ENCODE measurements around the gene ZBTB48.

ZBTB48 gene

DNA sequence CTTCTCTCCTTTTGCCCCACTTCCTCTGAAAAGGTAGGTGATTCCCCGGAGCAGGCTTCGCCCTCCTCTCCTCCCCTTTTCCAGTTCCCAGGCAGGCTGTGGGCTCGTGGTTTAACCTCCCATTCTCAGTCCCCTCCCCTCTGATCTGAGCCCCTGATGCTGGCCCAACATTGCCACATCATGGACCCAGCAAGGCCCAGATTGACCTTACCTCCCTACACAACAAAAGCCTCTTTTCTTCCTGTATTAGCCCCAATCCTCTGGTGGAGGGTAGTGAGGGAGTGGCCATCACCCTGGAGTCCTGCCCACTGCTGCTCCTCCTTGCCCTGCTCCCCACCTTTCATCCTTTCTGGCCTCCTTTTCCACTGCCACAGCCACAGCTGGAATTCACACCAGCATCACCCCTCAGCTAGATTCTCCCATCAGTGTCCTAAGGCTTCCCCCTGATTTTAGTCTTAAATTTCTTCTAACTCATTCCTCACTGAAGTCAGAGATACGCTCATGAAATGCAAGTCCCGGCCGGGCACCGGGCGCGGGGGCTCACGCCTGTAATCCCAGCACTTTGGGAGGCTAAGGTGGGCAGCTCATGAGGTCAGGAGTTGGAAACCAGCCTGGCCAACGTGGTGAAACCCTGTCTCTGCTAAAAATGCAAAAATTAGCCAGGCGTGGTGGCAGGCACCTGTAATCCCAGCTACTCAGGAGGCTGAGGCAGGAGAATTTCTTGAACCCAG lies 7.0 kb upstream of the ZBTB48 start:
- TF ChIP-seq, protein P1, sequence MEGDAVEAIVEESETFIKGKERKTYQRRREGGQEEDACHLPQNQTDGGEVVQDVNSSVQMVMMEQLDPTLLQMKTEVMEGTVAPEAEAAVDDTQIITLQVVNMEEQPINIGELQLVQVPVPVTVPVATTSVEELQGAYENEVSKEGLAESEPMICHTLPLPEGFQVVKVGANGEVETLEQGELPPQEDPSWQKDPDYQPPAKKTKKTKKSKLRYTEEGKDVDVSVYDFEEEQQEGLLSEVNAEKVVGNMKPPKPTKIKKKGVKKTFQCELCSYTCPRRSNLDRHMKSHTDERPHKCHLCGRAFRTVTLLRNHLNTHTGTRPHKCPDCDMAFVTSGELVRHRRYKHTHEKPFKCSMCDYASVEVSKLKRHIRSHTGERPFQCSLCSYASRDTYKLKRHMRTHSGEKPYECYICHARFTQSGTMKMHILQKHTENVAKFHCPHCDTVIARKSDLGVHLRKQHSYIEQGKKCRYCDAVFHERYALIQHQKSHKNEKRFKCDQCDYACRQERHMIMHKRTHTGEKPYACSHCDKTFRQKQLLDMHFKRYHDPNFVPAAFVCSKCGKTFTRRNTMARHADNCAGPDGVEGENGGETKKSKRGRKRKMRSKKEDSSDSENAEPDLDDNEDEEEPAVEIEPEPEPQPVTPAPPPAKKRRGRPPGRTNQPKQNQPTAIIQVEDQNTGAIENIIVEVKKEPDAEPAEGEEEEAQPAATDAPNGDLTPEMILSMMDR (IDR thresholded peaks at IDR 0.05; ENCODE audit: insufficient read depth, low read depth, low read length, missing control alignments): no peak
- no peak for DNase-seq (ENCODE audit: low read depth)
- H3K4me3 ChIP-seq (ENCODE audit: low read length): no peak overlapping the region

DNA sequence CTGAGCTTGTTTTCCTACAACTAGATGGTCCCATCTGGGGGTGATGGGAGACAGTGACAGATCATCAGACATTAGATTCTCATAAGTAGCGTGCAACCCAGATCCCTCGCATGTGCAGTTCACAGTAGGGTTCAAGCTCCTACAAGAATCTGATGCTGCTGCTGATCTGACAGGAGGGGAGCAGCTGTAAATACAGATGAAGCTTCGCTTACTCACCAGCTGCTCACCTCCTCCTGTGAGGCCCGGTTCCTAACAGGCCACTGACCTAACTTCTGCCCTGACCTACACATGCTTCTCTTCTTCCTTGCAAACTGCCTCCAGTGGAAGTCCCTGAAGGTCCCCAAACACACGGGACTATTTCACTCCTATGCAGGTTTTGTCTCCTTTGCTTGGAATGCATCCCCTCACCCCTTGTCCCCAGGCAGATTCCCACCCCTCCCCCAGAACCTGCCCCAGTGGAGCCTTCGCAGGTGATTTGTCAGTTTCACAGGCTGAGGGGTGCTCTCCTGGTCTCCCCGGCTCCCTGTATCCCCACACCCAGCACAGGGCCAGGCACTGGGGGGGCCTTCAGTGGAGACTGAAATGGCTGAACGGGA lies 5.7 kb upstream of the ZBTB48 start:
- TF ChIP-seq, protein P1 (IDR thresholded peaks at IDR 0.05; ENCODE audit: insufficient read depth, low read depth, low read length, missing control alignments): no peak
- DNase-seq (ENCODE audit: low read depth): no peak

DNA sequence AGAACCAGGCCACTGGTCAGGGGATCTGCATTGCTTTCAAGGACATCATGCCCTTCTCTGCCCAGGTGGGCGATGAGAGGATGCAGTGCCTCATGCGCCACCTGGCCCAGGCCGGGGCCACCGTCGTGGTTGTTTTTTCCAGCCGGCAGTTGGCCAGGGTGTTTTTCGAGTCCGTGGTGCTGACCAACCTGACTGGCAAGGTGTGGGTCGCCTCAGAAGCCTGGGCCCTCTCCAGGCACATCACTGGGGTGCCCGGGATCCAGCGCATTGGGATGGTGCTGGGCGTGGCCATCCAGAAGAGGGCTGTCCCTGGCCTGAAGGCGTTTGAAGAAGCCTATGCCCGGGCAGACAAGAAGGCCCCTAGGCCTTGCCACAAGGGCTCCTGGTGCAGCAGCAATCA lies 5.0 kb upstream of the ZBTB48 start:
- H3K4me3 ChIP-seq (ENCODE audit: low read length): no peak overlapping the region
- TF ChIP-seq, protein P1 (IDR thresholded peaks at IDR 0.05; ENCODE audit: insufficient read depth, low read depth, low read length, missing control alignments): no peak
- no peak for DNase-seq (ENCODE audit: low read depth)

More for the DNA sequence above, 5.7 kb upstream of the ZBTB48 start:
- no peak overlapping the region for H3K4me3 ChIP-seq (ENCODE audit: low read length)

DNA sequence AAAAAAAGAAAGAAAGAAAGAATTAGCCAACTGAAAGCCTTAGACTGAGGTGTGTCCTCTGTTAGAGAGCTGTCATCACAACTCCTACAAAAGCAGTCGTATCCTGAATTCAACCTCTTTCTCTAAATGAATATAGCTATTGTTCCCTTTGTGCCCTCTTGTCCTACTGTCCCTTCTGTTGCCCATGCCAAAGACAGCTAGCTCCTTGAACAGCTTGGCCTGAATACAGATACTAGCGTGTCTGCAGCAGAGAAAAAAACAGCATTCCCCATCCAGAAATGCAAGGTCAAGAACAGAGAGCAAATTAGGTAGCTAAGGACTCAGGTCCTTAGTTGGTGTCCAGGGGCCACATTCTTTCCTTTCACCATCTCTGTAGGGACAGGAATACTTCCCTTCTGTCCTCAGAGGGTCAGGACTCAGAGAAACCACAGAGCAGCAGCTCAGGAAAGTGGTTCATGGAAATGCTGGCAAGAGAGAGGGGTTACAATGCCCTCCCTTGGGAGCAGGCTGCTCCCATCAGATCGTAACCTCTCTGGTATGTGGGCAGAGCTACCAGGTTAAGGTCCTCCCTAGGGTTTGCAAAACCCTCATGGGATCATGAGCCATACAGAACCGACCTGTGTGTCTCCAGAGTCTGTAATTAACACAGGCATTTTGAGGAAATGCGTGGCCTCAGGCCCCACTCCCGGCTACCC lies 1.8 kb upstream of the ZBTB48 start:
- TF ChIP-seq, protein P1 (IDR thresholded peaks at IDR 0.05; ENCODE audit: insufficient read depth, low read depth, low read length, missing control alignments): no peak
- DNase-seq (ENCODE audit: low read depth): no peak
- no peak overlapping the region for H3K4me3 ChIP-seq (ENCODE audit: low read length)

DNA sequence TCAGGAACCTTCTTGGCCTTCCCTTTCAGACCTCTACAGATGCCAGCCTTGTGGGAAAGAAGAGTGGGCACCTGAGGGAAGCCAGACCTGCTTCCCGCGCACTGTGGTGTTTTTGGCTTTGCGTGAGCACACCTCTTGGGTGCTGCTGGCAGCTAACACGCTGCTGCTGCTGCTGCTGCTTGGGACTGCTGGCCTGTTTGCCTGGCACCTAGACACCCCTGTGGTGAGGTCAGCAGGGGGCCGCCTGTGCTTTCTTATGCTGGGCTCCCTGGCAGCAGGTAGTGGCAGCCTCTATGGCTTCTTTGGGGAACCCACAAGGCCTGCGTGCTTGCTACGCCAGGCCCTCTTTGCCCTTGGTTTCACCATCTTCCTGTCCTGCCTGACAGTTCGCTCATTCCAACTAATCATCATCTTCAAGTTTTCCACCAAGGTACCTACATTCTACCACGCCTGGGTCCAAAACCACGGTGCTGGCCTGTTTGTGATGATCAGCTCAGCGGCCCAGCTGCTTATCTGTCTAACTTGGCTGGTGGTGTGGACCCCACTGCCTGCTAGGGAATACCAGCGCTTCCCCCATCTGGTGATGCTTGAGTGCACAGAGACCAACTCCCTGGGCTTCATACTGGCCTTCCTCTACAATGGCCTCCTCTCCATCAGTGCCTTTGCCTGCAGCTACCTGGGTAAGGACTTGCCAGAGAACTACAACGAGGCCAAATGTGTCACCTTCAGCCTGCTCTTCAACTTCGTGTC lies 995 bp upstream of the ZBTB48 start:
- TF ChIP-seq, protein P1 (IDR thresholded peaks at IDR 0.05; ENCODE audit: insufficient read depth, low read depth, low read length, missing control alignments): no peak
- no peak overlapping the region for H3K4me3 ChIP-seq (ENCODE audit: low read length)
- no peak for DNase-seq (ENCODE audit: low read depth)

DNA sequence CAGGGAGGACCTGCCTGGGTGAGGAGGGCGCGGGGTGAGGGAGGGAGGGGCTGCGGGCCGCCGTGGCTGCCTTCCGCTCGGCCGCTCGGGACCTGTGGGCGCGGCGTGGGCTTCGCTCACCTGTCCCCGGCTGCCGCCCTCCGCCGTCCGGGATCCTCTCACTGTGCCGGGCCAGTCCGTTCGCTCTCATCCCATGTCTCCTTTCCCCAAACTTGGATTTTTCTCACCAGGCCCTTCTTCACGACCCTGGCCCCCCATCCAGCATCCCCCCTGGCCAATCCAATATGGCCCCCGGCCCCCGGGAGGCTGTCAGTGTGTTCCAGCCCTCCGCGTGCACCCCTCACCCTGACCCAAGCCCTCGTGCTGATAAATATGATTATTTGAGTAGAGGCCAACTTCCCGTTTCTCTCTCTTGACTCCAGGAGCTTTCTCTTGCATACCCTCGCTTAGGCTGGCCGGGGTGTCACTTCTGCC lies 362 bp downstream of the ZBTB48 start:
- TF ChIP-seq, protein P1 (IDR thresholded peaks at IDR 0.05; ENCODE audit: insufficient read depth, low read depth, low read length, missing control alignments): no peak
- peak overlapping the region; percentile 79 for H3K4me3 ChIP-seq (ENCODE audit: low read length)
- DNase-seq (ENCODE audit: low read depth): no peak

Data from epithelial cell of esophagus (primary cell).